Pancreas (tissue), 10 donors: Measurements from ENCODE around the gene ZNF691. TPM values are rescaled to one million over a fixed set of nuclear protein-coding genes. Genes with fewer than 3 reads are reported as not detected.

Source experiments
- ATAC-seq, 4 donors: fragments of 200-7000 bp; cut with Tn5 transposase; one replicate each; pipeline versions ENCODE4 v1.8.0 to v1.9.1; 2020; ENCODE audit warnings: mild to moderate bottlenecking in 4 of 4, moderate library complexity in 4 of 4
- DNase-seq, 6 donors: peaks; one replicate each; pipeline ENCODE4 v3.0.0-alpha.2; 2020
- FAIRE-seq: peaks from 2 replicates; lab custom pipeline; 2012; peaks lifted over from hg19 to GRCh38; lab: Jason Lieb, UNC
- H3K27ac ChIP-seq, 4 donors: fragments of 200-600 bp; sonication (generic); 1 replicate in 3 of 4; 2 replicates in 1 of 4; pipeline versions ENCODE4 v1.5.0 to v1.8.0; 2020
- H3K27me3 ChIP-seq, 4 donors: fragments of 200-600 bp; one replicate each; pipeline ENCODE4 v1.8.0; 2021
- H3K36me3 ChIP-seq, 3 donors: fragments of 200-600 bp; sonication (generic) in 1 of 3; one replicate each; pipeline versions ENCODE4 v1.5.0 to v1.8.0; 2020 to 2021
- H3K4me1 ChIP-seq, 3 donors: fragments of 200-600 bp; one replicate each; pipeline ENCODE4 v1.8.0; 2021
- H3K4me3 ChIP-seq, 4 donors: fragments of 200-600 bp; sonication (generic) in 2 of 4; one replicate each; pipeline versions ENCODE4 v1.5.0 to v1.8.0; 2020 to 2021
- H3K9me3 ChIP-seq, 4 donors: fragments of 200-600 bp; one replicate each; pipeline ENCODE4 v1.8.0; 2021
- WGBS, 2 donors: extraction: QIAGEN DNeasy Blood & Tissue Kit; methylation state at CpG; one replicate each; pipeline ENCODE4 v1.1.7; 2013; 5-methylcytosine and 5-hydroxymethylcytosine counted together
- intact Hi-C, 3 donors: fragments of 100-400 bp; cut with DNase I; formaldehyde crosslinking; loops; one replicate each; pipeline versions ENCODE4 v1.11.1 to v1.14.2; 2022
- polyA plus RNA-seq, 2 donors: library from polyadenylated mRNA; stranded (reverse); fragments of 200-250 nt; gene quantifications; one replicate each; pipeline ENCODE4 v1.2.3, GENCODE V29; 2013
- total RNA-seq, 6 donors: library from RNA; stranded (reverse); fragmentation: NEBNext Ultra II Directional in 4 of 6; extraction: Animal tissue kit (Norgen Biotek cat#: 25700) in 4 of 6; gene quantifications; one replicate each; pipeline versions ENCODE4 v1.2.1 to v1.2.4, GENCODE V29; 2021 to 2023
- TF ChIP-seq, protein P1 (sequence below), 4 donors: fragments of 200-600 bp; sonication (generic) in 3 of 4; IDR thresholded peaks; one replicate each; pipeline versions ENCODE4 v1.5.0 to v1.8.0; 2021; ENCODE audit warnings: antibody characterized with exemption in 4 of 4
- donor health status: healthy with polysubstance abuse.
- donor health status: DM: no; HTN: no; CAD: no; lungs with moderate emphysema.
- donor health status: DM: no; HTN: no; CAD: no.
- donor health status: control.
- donor health status: control.
- donor health status: Bipolar disorder and iron deficiency.
- donor health status: DM: yes; HTN: yes; CAD: no.
- donor health status: DM: no; HTN: no; CAD: no.
- donor health status: DM: no; HTN: no; CAD: no.
- donor health status: DM: yes; HTN: yes; CAD: no.

ZNF691 gene
- total and polyA plus RNA-seq, 8 donors, result 2.9 to 11.0 (median 4.6) TPM

DNA sequence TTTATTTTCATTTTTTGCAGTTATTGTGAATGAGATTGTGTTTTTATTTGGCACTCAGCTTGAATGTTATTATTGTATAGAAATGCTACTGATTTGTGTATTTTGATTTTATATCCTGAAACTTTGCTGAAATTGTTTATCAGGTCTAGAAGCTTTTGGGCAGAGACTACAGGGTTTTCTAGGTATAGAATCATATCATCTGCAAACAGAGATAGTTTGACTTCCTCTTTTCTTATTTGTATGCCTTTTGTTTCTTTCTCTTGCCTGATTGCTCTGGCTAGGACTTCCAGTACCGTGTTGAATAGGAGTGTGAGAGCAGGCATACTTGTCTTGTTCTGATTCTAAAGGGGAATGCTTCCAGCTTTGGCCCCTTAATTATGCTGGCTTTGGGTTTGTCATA, 27.3 kb downstream of the ZNF691 start:
- no peak for ATAC-seq
- FAIRE-seq, result no peak
- 85 to 86% methylated on average over 1 of the region's 1 CpG for WGBS, 2 donors

DNA sequence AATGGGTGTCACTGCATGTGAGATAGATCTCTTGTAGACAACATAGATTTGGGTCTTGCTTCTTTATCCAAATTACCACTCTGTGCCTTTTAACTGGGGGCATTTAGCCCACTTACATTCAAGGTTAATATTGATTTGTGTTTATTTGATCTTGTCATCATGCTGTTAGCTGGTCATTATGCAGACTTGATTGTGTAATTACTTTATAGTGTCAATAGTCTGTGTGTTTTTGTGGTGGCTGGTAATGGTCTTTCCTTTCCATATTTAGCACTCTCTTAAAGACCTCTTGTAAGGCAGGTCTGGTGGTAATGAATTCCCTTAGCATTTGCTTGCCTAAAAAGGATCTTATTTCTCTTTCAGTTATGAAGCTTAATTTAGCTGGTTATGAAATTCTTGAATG, 29.6 kb downstream of the ZNF691 start:
- TF ChIP-seq, protein P1, sequence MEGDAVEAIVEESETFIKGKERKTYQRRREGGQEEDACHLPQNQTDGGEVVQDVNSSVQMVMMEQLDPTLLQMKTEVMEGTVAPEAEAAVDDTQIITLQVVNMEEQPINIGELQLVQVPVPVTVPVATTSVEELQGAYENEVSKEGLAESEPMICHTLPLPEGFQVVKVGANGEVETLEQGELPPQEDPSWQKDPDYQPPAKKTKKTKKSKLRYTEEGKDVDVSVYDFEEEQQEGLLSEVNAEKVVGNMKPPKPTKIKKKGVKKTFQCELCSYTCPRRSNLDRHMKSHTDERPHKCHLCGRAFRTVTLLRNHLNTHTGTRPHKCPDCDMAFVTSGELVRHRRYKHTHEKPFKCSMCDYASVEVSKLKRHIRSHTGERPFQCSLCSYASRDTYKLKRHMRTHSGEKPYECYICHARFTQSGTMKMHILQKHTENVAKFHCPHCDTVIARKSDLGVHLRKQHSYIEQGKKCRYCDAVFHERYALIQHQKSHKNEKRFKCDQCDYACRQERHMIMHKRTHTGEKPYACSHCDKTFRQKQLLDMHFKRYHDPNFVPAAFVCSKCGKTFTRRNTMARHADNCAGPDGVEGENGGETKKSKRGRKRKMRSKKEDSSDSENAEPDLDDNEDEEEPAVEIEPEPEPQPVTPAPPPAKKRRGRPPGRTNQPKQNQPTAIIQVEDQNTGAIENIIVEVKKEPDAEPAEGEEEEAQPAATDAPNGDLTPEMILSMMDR (IDR thresholded peaks at IDR 0.05), result no peak

More for the DNA sequence above, 27.3 kb downstream of the ZNF691 start:
- Histone ChIP-seq H3K36me3 (no peaks in the 10 kb centered on the region), H3K4me3 (no peak overlapping the region), H3K27me3 (no peaks in the 10 kb centered on the region), H3K9me3 (no peaks in the 10 kb centered on the region), H3K27ac (no peak overlapping the region), H3K4me1 (no peaks in the 10 kb centered on the region)
- DNase-seq, result no peak
- intact Hi-C loops, result no loop called here
- TF ChIP-seq, protein P1 (IDR thresholded peaks at IDR 0.05), result no peak

DNA sequence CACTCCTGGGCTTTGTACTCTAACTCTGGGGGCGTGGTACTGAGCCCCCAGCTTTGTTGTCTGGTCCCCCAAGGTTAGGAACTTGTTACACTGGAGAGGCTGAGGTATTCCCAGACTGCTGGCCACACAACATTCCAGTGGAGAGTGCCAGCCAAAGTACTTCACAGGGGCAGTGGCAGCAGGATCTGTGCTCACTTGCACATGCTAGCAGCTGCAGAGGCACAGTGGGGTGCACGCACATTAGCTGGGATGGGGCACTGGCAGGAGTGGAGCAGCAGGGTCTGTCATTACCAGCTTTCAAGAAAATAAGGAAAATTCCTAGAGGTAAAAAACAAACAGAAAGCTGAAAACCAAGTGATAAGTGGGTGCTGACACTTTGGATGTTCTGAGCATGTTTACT, 31.0 kb downstream of the ZNF691 start:
- intact Hi-C loops, result no loop called here
- H3K4me1 ChIP-seq, result no peaks in the 10 kb centered on the region
- H3K27ac ChIP-seq, result no peak overlapping the region
- no peaks in the 10 kb centered on the region for H3K27me3 ChIP-seq
- DNase-seq (no peak), FAIRE-seq (no peak), ATAC-seq (no peak)
- TF ChIP-seq, protein P1 (IDR thresholded peaks at IDR 0.05), result no peak
- no peaks in the 10 kb centered on the region for H3K36me3 ChIP-seq
- WGBS, 2 donors, result 50 to 66% methylated on average over 2 of the region's 2 CpGs
- H3K9me3 ChIP-seq, result no peaks in the 10 kb centered on the region
- H3K4me3 ChIP-seq, result no peak overlapping the region

More for the DNA sequence above, 29.6 kb downstream of the ZNF691 start:
- FAIRE-seq (no peak), ATAC-seq (no peak), DNase-seq (no peak)
- intact Hi-C loops, result no loop called here
- no peaks in the 10 kb centered on the region for H3K36me3 ChIP-seq
- H3K9me3 ChIP-seq, result no peaks in the 10 kb centered on the region
- H3K4me1 ChIP-seq, result no peaks in the 10 kb centered on the region
- H3K4me3 ChIP-seq, result no peak overlapping the region
- no peaks in the 10 kb centered on the region for H3K27me3 ChIP-seq
- H3K27ac ChIP-seq, result no peak overlapping the region

DNA sequence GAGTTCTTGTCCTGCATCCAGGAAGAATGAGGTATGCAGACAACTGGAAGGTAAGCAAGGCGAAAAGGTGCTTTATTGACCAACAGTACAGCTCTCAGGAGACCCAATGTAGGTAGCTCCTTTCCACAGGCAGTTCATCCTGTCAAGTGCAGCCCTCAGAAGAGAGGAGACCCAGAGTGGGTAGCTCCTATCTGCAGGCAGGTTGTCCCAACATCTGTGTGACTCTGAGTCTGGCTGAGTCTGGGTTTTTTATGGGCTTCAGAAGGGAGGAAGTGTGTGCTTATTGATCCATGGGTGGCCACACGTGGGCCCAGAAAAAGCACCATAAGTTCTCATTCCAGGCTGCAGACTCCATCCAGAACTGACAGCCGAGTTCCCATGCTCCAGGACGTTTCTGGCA, 34.0 kb downstream of the ZNF691 start:
- 48 to 57% methylated on average over 4 of the region's 4 CpGs for WGBS, 2 donors
- Histone ChIP-seq H3K27ac (no peak overlapping the region), H3K27me3 (no peaks in the 10 kb centered on the region), H3K4me3 (no peak overlapping the region), H3K4me1 (no peaks in the 10 kb centered on the region), H3K9me3 (no peaks in the 10 kb centered on the region), H3K36me3 (no peaks in the 10 kb centered on the region)
- TF ChIP-seq, protein P1 (IDR thresholded peaks at IDR 0.05), result no peak
- FAIRE-seq (no peak), ATAC-seq (no peak), DNase-seq (no peak)
- intact Hi-C loops, result loop anchor here in 1 of 3 donors (10.0 kb wide), 1 partner anchor 96 kb away; the partner anchor contains the start of gene TMEM269

DNA sequence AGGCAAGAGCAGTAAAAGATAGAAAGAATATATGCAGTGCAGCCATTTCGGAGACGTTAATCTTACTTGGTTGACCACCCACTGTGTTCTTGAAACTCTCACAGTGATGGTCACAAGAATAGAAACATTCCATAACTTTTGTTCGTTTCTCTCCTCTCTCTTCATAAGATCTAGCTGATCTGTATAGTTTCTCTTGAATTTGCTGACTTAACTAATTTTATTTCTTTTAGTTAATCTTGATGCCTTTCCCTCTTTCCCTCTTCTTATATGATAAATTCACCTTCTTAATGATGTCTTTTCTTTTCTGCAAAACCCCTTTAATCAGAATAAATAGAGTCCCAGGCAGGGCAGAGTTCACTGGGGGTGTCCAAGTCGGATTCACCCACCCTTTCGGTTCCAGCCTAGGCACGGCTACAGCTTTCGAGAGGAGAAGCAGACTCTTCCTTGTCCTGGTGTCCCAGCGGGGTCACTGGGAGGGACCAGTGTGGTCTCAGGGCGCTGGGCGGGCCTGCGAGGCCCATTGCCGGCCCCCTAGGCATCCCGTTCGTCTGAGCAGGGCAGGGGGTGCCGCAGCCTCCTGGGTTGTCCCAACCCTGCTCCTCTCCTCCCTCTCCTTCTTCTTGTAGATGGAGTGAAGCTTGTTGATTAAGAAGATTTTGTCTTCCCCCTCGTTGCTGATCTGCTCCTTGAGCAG, 39.8 kb downstream of the ZNF691 start:
- H3K9me3 ChIP-seq, result no peaks in the 10 kb centered on the region
- no peak overlapping the region for H3K4me3 ChIP-seq
- intact Hi-C loops, result loop anchor here in 1 of 3 donors (10.0 kb wide), 1 partner anchor 101 kb away; the partner anchor contains the start of gene TMEM269
- H3K4me1 ChIP-seq, result no peaks in the 10 kb centered on the region
- H3K36me3 ChIP-seq, result no peaks in the 10 kb centered on the region
- TF ChIP-seq, protein P1 (IDR thresholded peaks at IDR 0.05), result no peak
- 70 to 81% methylated on average over 16 of the region's 16 CpGs for WGBS, 2 donors
- H3K27me3 ChIP-seq, result no peaks in the 10 kb centered on the region
- FAIRE-seq, result no peak
- no peak for DNase-seq
- no peak for ATAC-seq
- no peak overlapping the region for H3K27ac ChIP-seq
